HG03521 (cell line): ENCODE measurements around the gene LRP1B.

Experiments
- ATAC-seq: cut with Tn5 transposase; IDR thresholded peaks from one replicate; pipeline ENCODE4 v1.9.1; 2021; ENCODE audit warnings: mild to moderate bottlenecking, moderate library complexity; ENCODE audit not compliant: unreplicated experiment

The LRP1B gene

GRCh38 chr2:142042536-142043199, 88.1 kb downstream of the LRP1B start:
- no peak for ATAC-seq

GRCh38 chr2:142041996-142042395, 88.8 kb downstream of the LRP1B start:
- no peak for ATAC-seq

GRCh38 chr2:142041105-142041504, 89.7 kb downstream of the LRP1B start:
- ATAC-seq: no peak

- ATAC-seq: no peak
These were observed 90.3 kb downstream of the LRP1B start for GRCh38 chr2:142040556-142040955.

- ATAC-seq: no peak
These were observed 92.0 kb downstream of the LRP1B start for GRCh38 chr2:142038826-142039225.

- ATAC-seq: no peak
These were observed 93.1 kb downstream of the LRP1B start for GRCh38 chr2:142037744-142038143.

- ATAC-seq: no peak
These were observed 93.8 kb downstream of the LRP1B start for GRCh38 chr2:142037066-142037465.

- no peak for ATAC-seq
These were observed 97.4 kb downstream of the LRP1B start for GRCh38 chr2:142033393-142033792.

GRCh38 chr2:142031656-142032055, 99.2 kb downstream of the LRP1B start:
- ATAC-seq: no peak

GRCh38 chr2:142030735-142031134, 100.1 kb downstream of the LRP1B start:
- ATAC-seq: no peak

GRCh38 chr2:142029974-142030373, 100.8 kb downstream of the LRP1B start:
- ATAC-seq: no peak

GRCh38 chr2:142025394-142025793, 105.4 kb downstream of the LRP1B start:
- ATAC-seq: no peak

GRCh38 chr2:142020368-142020767, 110.4 kb downstream of the LRP1B start:
- ATAC-seq: no peak

- no peak for ATAC-seq
These were observed 116.3 kb downstream of the LRP1B start for GRCh38 chr2:142014536-142014935.

- no peak for ATAC-seq
These were observed 118.0 kb downstream of the LRP1B start for GRCh38 chr2:142012797-142013196.

GRCh38 chr2:142010477-142011270, 120.1 kb downstream of the LRP1B start:
- no peak for ATAC-seq

GRCh38 chr2:142008135-142008744, 122.6 kb downstream of the LRP1B start:
- no peak for ATAC-seq

- ATAC-seq: no peak
These were observed 136.8 kb downstream of the LRP1B start for GRCh38 chr2:141994066-141994465.

GRCh38 chr2:141992695-141993094, 138.1 kb downstream of the LRP1B start:
- ATAC-seq: no peak

- no peak for ATAC-seq
These were observed 162.4 kb downstream of the LRP1B start for GRCh38 chr2:141968433-141968832.

- ATAC-seq: no peak
These were observed 162.8 kb downstream of the LRP1B start for GRCh38 chr2:141967980-141968379.

GRCh38 chr2:141967503-141967902, 163.3 kb downstream of the LRP1B start:
- no peak for ATAC-seq
